ENCODE measurements around the gene DRG2.

The DRG2 gene

GRCh38 chr17:18117533-18117932 is 29.8 kb downstream of the DRG2 start:
- no peak for DNase-seq (ENCODE audit: low read depth in 2 of 2)

- DNase-seq (ENCODE audit: low read depth in 2 of 2), result no peak
Measured at GRCh38 chr17:18117982-18118975, 30.5 kb downstream of the DRG2 start.

GRCh38 chr17:18119166-18119745 is 31.5 kb downstream of the DRG2 start:
- DNase-seq (ENCODE audit: low read depth in 2 of 2), result no peak

GRCh38 chr17:18119938-18120337 is 32.2 kb downstream of the DRG2 start:
- DNase-seq (ENCODE audit: low read depth in 2 of 2), result no peak

GRCh38 chr17:18120461-18121017 is 32.8 kb downstream of the DRG2 start:
- no peak for DNase-seq (ENCODE audit: low read depth in 2 of 2)

GRCh38 chr17:18121144-18121910 is 33.6 kb downstream of the DRG2 start:
- no peak for DNase-seq (ENCODE audit: low read depth in 2 of 2)

- no peak for DNase-seq (ENCODE audit: low read depth in 2 of 2)
Measured at GRCh38 chr17:18122990-18123753, 35.4 kb downstream of the DRG2 start.

- DNase-seq (ENCODE audit: low read depth in 2 of 2), result no peak
Measured at GRCh38 chr17:18124345-18125126, 36.8 kb downstream of the DRG2 start.

GRCh38 chr17:18129041-18129502 is 41.3 kb downstream of the DRG2 start:
- DNase-seq (ENCODE audit: low read depth in 2 of 2), result no peak

GRCh38 chr17:18132711-18133110 is 45.0 kb downstream of the DRG2 start:
- DNase-seq (ENCODE audit: low read depth in 2 of 2), result no peak

- DNase-seq (ENCODE audit: low read depth in 2 of 2), result no peak
Measured at GRCh38 chr17:18136357-18136756, 48.6 kb downstream of the DRG2 start.

- no peak for DNase-seq (ENCODE audit: low read depth in 2 of 2)
Measured at GRCh38 chr17:18138065-18138749, 50.5 kb downstream of the DRG2 start.

GRCh38 chr17:18139092-18139491 is 51.3 kb downstream of the DRG2 start:
- no peak for DNase-seq (ENCODE audit: low read depth in 2 of 2)

GRCh38 chr17:18139498-18139897 is 51.8 kb downstream of the DRG2 start:
- DNase-seq (ENCODE audit: low read depth in 2 of 2), result no peak

- DNase-seq (ENCODE audit: low read depth in 2 of 2), result no peak
Measured at GRCh38 chr17:18139949-18140348, 52.2 kb downstream of the DRG2 start.

GRCh38 chr17:18140648-18141047 is 52.9 kb downstream of the DRG2 start:
- no peak for DNase-seq (ENCODE audit: low read depth in 2 of 2)

- no peak for DNase-seq (ENCODE audit: low read depth in 2 of 2)
Measured at GRCh38 chr17:18141210-18141803, 53.6 kb downstream of the DRG2 start.

GRCh38 chr17:18142417-18142816 is 54.7 kb downstream of the DRG2 start:
- no peak for DNase-seq (ENCODE audit: low read depth in 2 of 2)
